BLaER1 treated with 17β-estradiol and CSF1 and Interleukin-3, amounts not matched to agents 10 nM and 100 nM (cell line): ENCODE results near the gene GLOD5.
"Not testable (repeated sequence)": the region's sequence is repeated elsewhere in the genome, so short reads cannot be mapped to it uniquely, and the experiment has no call there.

ENCODE experiments used
- H3K27ac ChIP-seq, 11 experiments: shearing (Covaris generic); formaldehyde crosslinking; 2 replicates each; pipeline ENCODE4 v1.8.1; 2022
- H3K27me3 ChIP-seq, 11 experiments: shearing (Covaris generic); formaldehyde crosslinking; 2 replicates each; pipeline ENCODE4 v1.8.1; 2022
- H3K36me3 ChIP-seq, 11 experiments: shearing (Covaris generic); formaldehyde crosslinking; 2 replicates each; pipeline ENCODE4 v1.8.1; 2022
- H3K4me1 ChIP-seq, 10 experiments: shearing (Covaris generic); formaldehyde crosslinking; 2 replicates each; pipeline ENCODE4 v1.8.1; 2022
- H3K4me2 ChIP-seq, 11 experiments: shearing (Covaris generic); formaldehyde crosslinking; 2 replicates each; pipeline ENCODE4 v1.8.1; 2022
- H3K4me3 ChIP-seq, 10 experiments: shearing (Covaris generic); formaldehyde crosslinking; 2 replicates each; pipeline ENCODE4 v1.8.1; 2022
- H3K9ac ChIP-seq, 11 experiments: shearing (Covaris generic); formaldehyde crosslinking; 2 replicates each; pipeline ENCODE4 v1.8.1; 2022
- H3K9me3 ChIP-seq, 11 experiments: shearing (Covaris generic); formaldehyde crosslinking; replicated peaks in 1 of 11; 2 replicates each; pipeline ENCODE4 v1.8.1; 2022
- H4K20me1 ChIP-seq, 11 experiments: shearing (Covaris generic); formaldehyde crosslinking; 2 replicates each; pipeline ENCODE4 v1.8.1; 2022
- Cebpa-rat ChIP-seq, 11 experiments: shearing (Covaris generic); IDR thresholded peaks; 2 replicates each; pipeline ENCODE4 v1.8.1; 2022

Gene GLOD5

DNA sequence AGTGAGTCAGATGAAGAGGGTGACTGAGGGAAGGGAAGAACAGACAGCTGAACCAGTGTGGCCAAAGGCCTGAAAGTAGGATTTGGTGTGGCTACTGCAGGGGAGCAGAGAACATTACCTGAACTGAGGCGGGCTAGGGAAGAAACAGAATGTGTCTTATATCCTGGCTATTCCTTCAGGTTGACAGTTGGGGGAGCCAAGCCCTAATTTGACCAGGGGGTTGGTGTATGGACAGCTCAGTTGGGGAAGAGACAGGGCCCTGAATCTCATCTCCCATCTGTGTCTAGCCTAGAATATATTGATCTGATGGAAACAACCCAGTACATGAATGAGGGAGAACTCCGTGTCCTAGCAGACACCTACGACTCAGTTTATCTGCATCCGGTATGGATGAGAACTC, 44.5 kb downstream of the GLOD5 start:
- Histone ChIP-seq H4K20me1 (peaks cover 0 to 7% (median 0%) of the 10 kb centered on the region in 11 experiments; a peak in 3 of 22 replicates), H3K9me3 (peaks cover 0 to 14% (median 7%) of the 10 kb centered on the region in 11 experiments; a peak in 12 of 22 replicates), H3K36me3 (peaks cover 0 to 30% (median 9%) of the 10 kb centered on the region in 11 experiments; a peak in 7 of 22 replicates), H3K27me3 (peaks cover 14 to 74% (median 59%) of the 10 kb centered on the region in 11 experiments), H3K4me2 (no peak overlapping the region), H3K27ac (no peak overlapping the region), H3K9ac (no peak overlapping the region), H3K4me1 (peaks cover 5 to 10% (median 7%) of the 10 kb centered on the region in 10 experiments; a peak in 14 of 20 replicates), H3K4me3 (no peak overlapping the region)
- TF ChIP-seq Cebpa-rat (IDR thresholded peaks at IDR 0.05) = no peak

DNA sequence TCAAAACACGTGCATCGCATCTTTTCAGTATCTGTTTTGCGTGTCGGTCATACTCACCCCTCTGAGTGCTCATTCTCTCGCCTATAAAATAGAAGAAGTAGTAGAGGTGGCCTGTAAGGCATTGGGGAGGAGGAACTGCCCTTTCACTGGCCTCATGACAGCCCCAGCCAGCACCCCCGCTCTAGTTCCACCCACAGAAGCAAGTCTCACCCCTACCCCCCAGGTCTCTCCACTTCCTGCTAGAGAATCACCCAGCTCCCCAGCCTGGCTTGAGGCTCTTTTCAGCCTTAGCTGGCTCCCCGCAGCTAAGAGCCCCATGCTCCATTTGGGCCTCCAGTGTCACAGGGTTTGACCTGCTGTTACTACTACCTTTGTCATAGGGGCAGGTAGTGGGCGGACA, 52.1 kb downstream of the GLOD5 start:
- peaks cover 0 to 7% (median 0%) of the 10 kb centered on the region in 11 experiments; a peak in 4 of 22 replicates for H4K20me1 ChIP-seq
- TF ChIP-seq Cebpa-rat (IDR thresholded peaks at IDR 0.05) = no peak
- H3K4me2 ChIP-seq = no peak overlapping the region
- no peaks in the 10 kb centered on the region for H3K9me3 ChIP-seq
- H3K36me3 ChIP-seq = peaks cover 3 to 34% (median 17%) of the 10 kb centered on the region in 11 experiments; a peak in 9 of 22 replicates
- H3K27me3 ChIP-seq = peaks cover 0 to 63% (median 40%) of the 10 kb centered on the region in 11 experiments; a peak in 18 of 22 replicates
- H3K9ac ChIP-seq = no peak overlapping the region
- H3K4me3 ChIP-seq = no peak overlapping the region
- H3K27ac ChIP-seq = no peak overlapping the region
- H3K4me1 ChIP-seq = peaks cover 0 to 5% (median 0%) of the 10 kb centered on the region in 10 experiments; a peak in 1 of 20 replicates

DNA sequence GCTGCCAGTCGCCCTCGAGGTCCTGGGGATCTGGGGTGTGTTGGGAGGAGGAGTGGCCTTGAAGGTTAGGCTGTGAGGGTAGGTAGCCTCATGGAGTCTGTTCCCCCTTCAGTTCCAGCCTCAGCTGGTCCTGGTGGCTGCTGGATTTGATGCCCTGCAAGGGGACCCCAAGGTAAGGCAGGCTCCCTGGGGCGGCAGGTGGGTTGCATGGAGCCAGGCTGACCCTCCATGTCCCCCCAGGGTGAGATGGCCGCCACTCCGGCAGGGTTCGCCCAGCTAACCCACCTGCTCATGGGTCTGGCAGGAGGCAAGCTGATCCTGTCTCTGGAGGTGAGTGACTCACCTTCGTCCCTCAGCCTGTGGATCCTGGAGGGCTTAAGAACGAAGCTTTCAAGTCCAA, 53.2 kb downstream of the GLOD5 start:
- H3K9ac ChIP-seq = no peak overlapping the region
- H3K27me3 ChIP-seq = peaks cover 0 to 64% (median 37%) of the 10 kb centered on the region in 11 experiments; a peak in 17 of 22 replicates
- TF ChIP-seq Cebpa-rat (IDR thresholded peaks at IDR 0.05) = no peak
- no peak overlapping the region for H3K27ac ChIP-seq
- no peak overlapping the region for H3K4me2 ChIP-seq
- H3K9me3 ChIP-seq = no peaks in the 10 kb centered on the region
- peaks cover 0 to 5% (median 0%) of the 10 kb centered on the region in 10 experiments; a peak in 1 of 20 replicates for H3K4me1 ChIP-seq
- H3K36me3 ChIP-seq = peaks cover 3 to 36% (median 17%) of the 10 kb centered on the region in 11 experiments; a peak in 9 of 22 replicates
- H4K20me1 ChIP-seq = peaks cover 0 to 7% (median 0%) of the 10 kb centered on the region in 11 experiments; a peak in 5 of 22 replicates
- H3K4me3 ChIP-seq = no peak overlapping the region

GRCh38 chrX:48815266-48815665, 53.7 kb downstream of the GLOD5 start:
- no peak overlapping the region for H3K27ac ChIP-seq
- H3K4me1 ChIP-seq = peaks cover 0 to 5% (median 0%) of the 10 kb centered on the region in 10 experiments; a peak in 1 of 20 replicates
- peaks cover 0 to 64% (median 38%) of the 10 kb centered on the region in 11 experiments; a peak in 18 of 22 replicates for H3K27me3 ChIP-seq
- no peaks in the 10 kb centered on the region for H3K9me3 ChIP-seq
- no peak overlapping the region for H3K4me2 ChIP-seq
- no peak for TF ChIP-seq Cebpa-rat (IDR thresholded peaks at IDR 0.05)
- H3K9ac ChIP-seq = no peak overlapping the region
- H3K4me3 ChIP-seq = no peak overlapping the region
- peaks cover 3 to 42% (median 17%) of the 10 kb centered on the region in 11 experiments; a peak in 10 of 22 replicates for H3K36me3 ChIP-seq
- H4K20me1 ChIP-seq = peaks cover 0 to 7% (median 0%) of the 10 kb centered on the region in 11 experiments; a peak in 5 of 22 replicates

DNA sequence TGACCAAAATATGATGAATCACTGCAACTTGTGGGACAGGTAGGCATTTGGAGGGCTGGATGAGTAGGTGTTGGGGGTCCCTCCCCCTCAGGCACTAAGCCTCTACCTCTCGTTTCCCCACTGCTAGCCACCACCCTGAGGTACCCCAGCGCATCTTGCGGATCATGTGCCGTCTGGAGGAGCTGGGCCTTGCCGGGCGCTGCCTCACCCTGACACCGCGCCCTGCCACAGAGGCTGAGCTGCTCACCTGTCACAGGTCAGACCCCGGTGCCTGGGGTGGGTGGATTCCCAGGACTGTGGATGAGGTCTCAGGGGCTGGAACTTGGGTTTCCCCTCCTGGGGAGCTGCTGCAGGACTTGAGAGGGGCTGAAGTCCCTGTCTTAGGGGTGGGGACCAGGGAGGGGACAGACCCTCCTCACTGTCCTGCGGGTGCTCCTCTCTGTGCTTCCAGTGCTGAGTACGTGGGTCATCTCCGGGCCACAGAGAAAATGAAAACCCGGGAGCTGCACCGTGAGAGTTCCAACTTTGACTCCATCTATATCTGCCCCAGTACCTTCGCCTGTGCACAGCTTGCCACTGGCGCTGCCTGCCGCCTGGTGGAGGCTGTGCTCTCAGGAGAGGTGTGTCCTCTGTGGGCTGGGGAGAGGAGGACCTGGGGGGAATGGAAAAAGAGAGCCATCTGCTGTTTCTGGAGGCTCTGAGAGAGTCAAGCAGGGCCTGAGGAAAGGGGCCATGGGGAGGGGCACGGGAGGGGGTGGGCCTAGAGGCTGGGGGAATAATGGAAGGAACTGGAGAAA, 54.7 kb downstream of the GLOD5 start:
- Histone ChIP-seq H3K4me3 (no peak overlapping the region), H3K27me3 (peaks cover 7 to 68% (median 44%) of the 10 kb centered on the region in 11 experiments; a peak in 19 of 22 replicates), H3K27ac (no peak overlapping the region), H3K9me3 (no peaks in the 10 kb centered on the region), H3K36me3 (peaks cover 3 to 42% (median 17%) of the 10 kb centered on the region in 11 experiments; a peak in 11 of 22 replicates), H3K9ac (no peak overlapping the region), H3K4me2 (no peak overlapping the region), H4K20me1 (peaks cover 0 to 7% (median 0%) of the 10 kb centered on the region in 11 experiments; a peak in 5 of 22 replicates), H3K4me1 (peaks cover 0 to 5% (median 0%) of the 10 kb centered on the region in 10 experiments; a peak in 1 of 20 replicates)
- TF ChIP-seq Cebpa-rat (IDR thresholded peaks at IDR 0.05) = no peak

DNA sequence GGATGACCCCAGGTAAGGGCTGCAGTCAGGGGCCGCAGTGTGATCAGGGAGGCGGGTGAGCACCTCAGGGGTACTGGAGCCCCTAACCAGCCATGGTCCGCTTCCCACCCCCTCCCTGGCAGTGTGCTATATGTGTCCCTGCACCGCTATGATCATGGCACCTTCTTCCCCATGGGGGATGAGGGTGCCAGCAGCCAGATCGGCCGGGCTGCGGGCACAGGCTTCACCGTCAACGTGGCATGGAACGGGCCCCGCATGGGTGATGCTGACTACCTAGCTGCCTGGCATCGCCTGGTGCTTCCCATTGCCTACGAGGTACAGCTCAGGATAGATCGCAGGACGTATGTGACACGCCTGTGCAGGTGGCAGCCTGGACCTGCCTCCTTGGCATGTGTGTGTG, 56.6 kb downstream of the GLOD5 start:
- no peak overlapping the region for H3K4me2 ChIP-seq
- H3K27me3 ChIP-seq = peaks cover 14 to 69% (median 50%) of the 10 kb centered on the region in 11 experiments
- H3K9ac ChIP-seq = no peak overlapping the region
- peaks cover 3 to 52% (median 21%) of the 10 kb centered on the region in 11 experiments; a peak in 13 of 22 replicates for H3K36me3 ChIP-seq
- H3K9me3 ChIP-seq = no peaks in the 10 kb centered on the region
- H3K27ac ChIP-seq = no peak overlapping the region
- H3K4me3 ChIP-seq = no peak overlapping the region
- peaks cover 0 to 5% (median 0%) of the 10 kb centered on the region in 10 experiments; a peak in 1 of 20 replicates for H3K4me1 ChIP-seq
- TF ChIP-seq Cebpa-rat (IDR thresholded peaks at IDR 0.05) = no peak
- peaks cover 0 to 7% (median 0%) of the 10 kb centered on the region in 11 experiments; a peak in 4 of 22 replicates for H4K20me1 ChIP-seq

GRCh38 chrX:48818866-48819265, 57.3 kb downstream of the GLOD5 start:
- peaks cover 3 to 55% (median 25%) of the 10 kb centered on the region in 11 experiments; a peak in 16 of 22 replicates for H3K36me3 ChIP-seq
- H3K9me3 ChIP-seq = no peaks in the 10 kb centered on the region; a peak in 1 of 22 replicates
- TF ChIP-seq Cebpa-rat (IDR thresholded peaks at IDR 0.05) = no peak
- no peak overlapping the region for H3K9ac ChIP-seq
- H3K4me3 ChIP-seq = no peak overlapping the region
- peaks cover 0 to under 1% (median 0%) of the 10 kb centered on the region in 10 experiments; a peak in 1 of 20 replicates for H3K4me1 ChIP-seq
- H3K27ac ChIP-seq = no peak overlapping the region
- peaks cover 0 to 7% (median 0%) of the 10 kb centered on the region in 11 experiments; a peak in 4 of 22 replicates for H4K20me1 ChIP-seq
- H3K27me3 ChIP-seq = peaks cover 14 to 70% (median 44%) of the 10 kb centered on the region in 11 experiments
- H3K4me2 ChIP-seq = no peak overlapping the region

- H3K9me3 ChIP-seq, H3K4me1 ChIP-seq, H3K9ac ChIP-seq, H3K27ac ChIP-seq, H4K20me1 ChIP-seq, H3K4me3 ChIP-seq, H3K4me2 ChIP-seq: not testable (repeated sequence)
- Histone ChIP-seq H3K27me3 (peaks cover 14 to 66% (median 39%) of the 10 kb centered on the region in 11 experiments), H3K36me3 (peaks cover 3 to 57% (median 29%) of the 10 kb centered on the region in 11 experiments; a peak in 16 of 22 replicates)
Observed at GRCh38 chrX:48819394-48819793, 57.8 kb downstream of the GLOD5 start.

DNA sequence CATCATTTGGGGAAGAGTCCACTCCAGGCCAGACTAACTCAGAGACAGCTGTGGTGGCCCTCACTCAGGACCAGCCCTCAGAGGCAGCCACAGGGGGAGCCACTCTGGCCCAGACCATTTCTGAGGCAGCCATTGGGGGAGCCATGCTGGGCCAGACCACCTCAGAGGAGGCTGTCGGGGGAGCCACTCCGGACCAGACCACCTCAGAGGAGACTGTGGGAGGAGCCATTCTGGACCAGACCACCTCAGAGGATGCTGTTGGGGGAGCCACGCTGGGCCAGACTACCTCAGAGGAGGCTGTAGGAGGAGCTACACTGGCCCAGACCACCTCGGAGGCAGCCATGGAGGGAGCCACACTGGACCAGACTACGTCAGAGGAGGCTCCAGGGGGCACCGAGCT, 61.5 kb downstream of the GLOD5 start:
- Histone ChIP-seq H3K4me2 (no peak overlapping the region), H3K9me3 (peaks cover 25 to 36% (median 31%) of the 10 kb centered on the region in 11 experiments; a peak in 21 of 22 replicates), H3K4me3 (no peak overlapping the region), H3K27ac (no peak overlapping the region), H4K20me1 (peaks cover 0 to 4% (median 0%) of the 10 kb centered on the region in 11 experiments; a peak in 3 of 22 replicates), H3K27me3 (peaks cover 14 to 59% (median 39%) of the 10 kb centered on the region in 11 experiments), H3K36me3 (peaks cover 0 to 47% (median 24%) of the 10 kb centered on the region in 11 experiments; a peak in 13 of 22 replicates), H3K4me1 (no peaks in the 10 kb centered on the region), H3K9ac (no peak overlapping the region)
- TF ChIP-seq Cebpa-rat (IDR thresholded peaks at IDR 0.05) = no peak
